ENCODE results near the gene C19orf44.

GRCh38 chr19:16482745-16483144, 13.4 kb upstream of the C19orf44 start:
- no peak for TF ChIP-seq POLR2A (IDR thresholded peaks at IDR 0.05)
- TF ChIP-seq, protein P1, sequence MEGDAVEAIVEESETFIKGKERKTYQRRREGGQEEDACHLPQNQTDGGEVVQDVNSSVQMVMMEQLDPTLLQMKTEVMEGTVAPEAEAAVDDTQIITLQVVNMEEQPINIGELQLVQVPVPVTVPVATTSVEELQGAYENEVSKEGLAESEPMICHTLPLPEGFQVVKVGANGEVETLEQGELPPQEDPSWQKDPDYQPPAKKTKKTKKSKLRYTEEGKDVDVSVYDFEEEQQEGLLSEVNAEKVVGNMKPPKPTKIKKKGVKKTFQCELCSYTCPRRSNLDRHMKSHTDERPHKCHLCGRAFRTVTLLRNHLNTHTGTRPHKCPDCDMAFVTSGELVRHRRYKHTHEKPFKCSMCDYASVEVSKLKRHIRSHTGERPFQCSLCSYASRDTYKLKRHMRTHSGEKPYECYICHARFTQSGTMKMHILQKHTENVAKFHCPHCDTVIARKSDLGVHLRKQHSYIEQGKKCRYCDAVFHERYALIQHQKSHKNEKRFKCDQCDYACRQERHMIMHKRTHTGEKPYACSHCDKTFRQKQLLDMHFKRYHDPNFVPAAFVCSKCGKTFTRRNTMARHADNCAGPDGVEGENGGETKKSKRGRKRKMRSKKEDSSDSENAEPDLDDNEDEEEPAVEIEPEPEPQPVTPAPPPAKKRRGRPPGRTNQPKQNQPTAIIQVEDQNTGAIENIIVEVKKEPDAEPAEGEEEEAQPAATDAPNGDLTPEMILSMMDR (IDR thresholded peaks at IDR 0.05): no peak

Data from thyroid gland (tissue), 4 donors.